ENCODE results near the gene PCDHA3. TPM values are rescaled to one million over a fixed set of nuclear protein-coding genes. Genes with fewer than 3 reads are reported as not detected.
"Not testable (repeated sequence)": the region's sequence is repeated elsewhere in the genome, so short reads cannot be mapped to it uniquely, and the experiment has no call there.

Gene PCDHA3
- total and polyA plus RNA-seq, 2 of the 8 experiments (the other 6 are each of a cell fraction or from before 2014, with no cell fraction given): 0.48 to 0.67 TPM

GRCh38 chr5:140849831-140850634 lies 49.2 kb downstream of the PCDHA3 start:
- H3K23ac ChIP-seq (ENCODE audit: insufficient read length); H3K9me3 ChIP-seq (ENCODE audit: insufficient read depth in 2 of 2, low read depth in 1 of 2, low read length in 1 of 2); H3K27me3 ChIP-seq (replicated peaks in 1 of 4; ENCODE audit: control insufficient read depth in 3 of 4, extremely low read depth in 1 of 4, insufficient read depth in 3 of 4, low read length in 3 of 4); H3K56ac ChIP-seq (replicated peaks; ENCODE audit: insufficient read length, low read depth, low read length); H2BK20ac ChIP-seq (ENCODE audit: low read length); H3K14ac ChIP-seq (ENCODE audit: insufficient read length); H3K4me1 ChIP-seq (replicated peaks in 1 of 4; ENCODE audit: control insufficient read depth in 3 of 4, insufficient read depth in 4 of 4, low read length in 3 of 4); H3K4ac ChIP-seq (replicated peaks; ENCODE audit: insufficient read length, low read depth, low read length); H4K8ac ChIP-seq (ENCODE audit: extremely low read depth, insufficient read depth, low read length); DNase-seq (ENCODE audit: low read depth in 1 of 2, low spot score in 2 of 2); H3K79me1 ChIP-seq (ENCODE audit: low read depth, low read length); H3K27ac ChIP-seq (ENCODE audit: low read depth, low read length); H3K79me2 ChIP-seq (ENCODE audit: control insufficient read depth in 1 of 2, insufficient read depth in 2 of 2, low read length in 2 of 2); H2BK5ac ChIP-seq (ENCODE audit: low read depth, low read length); POLR2A ChIA-PET (ENCODE audit: partially characterized antibody); H3K9ac ChIP-seq (replicated peaks in 1 of 4; ENCODE audit: extremely low read depth in 1 of 4, low read depth in 3 of 4, low read length in 3 of 4); H2AFZ ChIP-seq (ENCODE audit: low read length); H3K4me3 ChIP-seq (ENCODE audit: extremely low read depth in 1 of 4, insufficient read depth in 2 of 4, low read depth in 3 of 4, low read length in 4 of 4); H3K4me2 ChIP-seq (ENCODE audit: insufficient read depth in 1 of 2, low read depth in 2 of 2, low read length in 2 of 2); H4K5ac ChIP-seq (ENCODE audit: insufficient read length, low read depth, low read length); H2BK15ac ChIP-seq (ENCODE audit: low read length); H4K20me1 ChIP-seq (replicated peaks in 1 of 2; ENCODE audit: control insufficient read depth in 1 of 2, insufficient read depth in 2 of 2, low read length in 2 of 2); FAIRE-seq; H2AK5ac ChIP-seq (ENCODE audit: low read depth, low read length); H2BK12ac ChIP-seq (ENCODE audit: low read depth, low read length); H2BK120ac ChIP-seq (replicated peaks; ENCODE audit: low read depth, low read length); H3K18ac ChIP-seq (ENCODE audit: extremely low read depth, low read length); H4K91ac ChIP-seq (replicated peaks; ENCODE audit: insufficient read length, low read length); H3K23me2 ChIP-seq (ENCODE audit: low read depth, low read length): not testable (repeated sequence)
- H3K36me3 ChIP-seq (ENCODE audit: control insufficient read depth in 2 of 4, insufficient read depth in 4 of 4, low read length in 3 of 4): peaks cover 0 to 10% (median 0%) of the 10 kb centered on the region in 4 experiments; a peak in 1 of 8 replicates
- CTCF ChIA-PET (ENCODE audit: partially characterized antibody): interaction anchor here (1.5 kb wide), 1 partner anchor 16 kb away, joined by 4 read pairs; the partner anchor contains the start of gene PCDHA7
- WGBS, 2 experiments (ENCODE audit: extremely low coverage in 1 of 2, insufficient coverage in 1 of 2, insufficient read length in 1 of 2, insufficient replicate concordance in 2 of 2, low coverage in 1 of 2, low lambda C conversion rate in 2 of 2, missing lambda C conversion rate in 1 of 2): 97% methylated on average over 29 of the region's 101 CpGs; no CpG with 5 or more reads in 1 of the 2 experiments

Other genes starting within 250 kb of the PCDHA3 start
- 34.3 and 39.4 TPM in 2 replicates for gene SRA1, start 243.6 kb upstream of the PCDHA3 start, total RNA-seq (2021; fragmentation: NEBNext Ultra II Directional; extraction: Animal tissue kit (Norgen Biotek cat#: 25700))
- gene SRA1, start 243.6 kb upstream of the PCDHA3 start, polyA plus RNA-seq (2011; rRNA removed): 26.0 and 27.4 TPM in 2 replicates
- 12.0 and 16.0 TPM in 2 replicates for gene APBB3, start 236.5 kb upstream of the PCDHA3 start, total RNA-seq (2021; fragmentation: NEBNext Ultra II Directional; extraction: Animal tissue kit (Norgen Biotek cat#: 25700))
- gene APBB3, start 236.5 kb upstream of the PCDHA3 start, polyA plus RNA-seq (2011; rRNA removed): 21.9 and 30.0 TPM in 2 replicates
- 78.6 and 81.9 TPM in 2 replicates for gene SLC35A4, start 236.2 kb upstream of the PCDHA3 start, total RNA-seq (2021; fragmentation: NEBNext Ultra II Directional; extraction: Animal tissue kit (Norgen Biotek cat#: 25700))
- 131 and 133 TPM in 2 replicates for gene SLC35A4, start 236.2 kb upstream of the PCDHA3 start, polyA plus RNA-seq (2011; rRNA removed)
- gene CD14, start 167.9 kb upstream of the PCDHA3 start, total RNA-seq (2021; fragmentation: NEBNext Ultra II Directional; extraction: Animal tissue kit (Norgen Biotek cat#: 25700)): 0.48 TPM in 1 of 2 replicates, not detected in the other
- 0.15 and 0.24 TPM in 2 replicates for gene CD14, start 167.9 kb upstream of the PCDHA3 start, polyA plus RNA-seq (2011; rRNA removed)
- 21.9 and 29.0 TPM in 2 replicates for gene TMCO6, start 161.6 kb upstream of the PCDHA3 start, total RNA-seq (2021; fragmentation: NEBNext Ultra II Directional; extraction: Animal tissue kit (Norgen Biotek cat#: 25700))
- gene TMCO6, start 161.6 kb upstream of the PCDHA3 start, polyA plus RNA-seq (2011; rRNA removed): 40.9 and 53.6 TPM in 2 replicates
- gene NDUFA2, start 153.4 kb upstream of the PCDHA3 start, total RNA-seq (2021; fragmentation: NEBNext Ultra II Directional; extraction: Animal tissue kit (Norgen Biotek cat#: 25700)): 75.2 and 77.1 TPM in 2 replicates
- gene NDUFA2, start 153.4 kb upstream of the PCDHA3 start, polyA plus RNA-seq (2011; rRNA removed): 146 and 154 TPM in 2 replicates
- 57.4 and 63.4 TPM in 2 replicates for gene IK, start 153.2 kb upstream of the PCDHA3 start, total RNA-seq (2021; fragmentation: NEBNext Ultra II Directional; extraction: Animal tissue kit (Norgen Biotek cat#: 25700))
- gene IK, start 153.2 kb upstream of the PCDHA3 start, polyA plus RNA-seq (2011; rRNA removed): 25.3 and 41.7 TPM in 2 replicates
- gene WDR55, start 136.2 kb upstream of the PCDHA3 start, total RNA-seq (2021; fragmentation: NEBNext Ultra II Directional; extraction: Animal tissue kit (Norgen Biotek cat#: 25700)): 22.7 and 22.8 TPM in 2 replicates
- gene WDR55, start 136.2 kb upstream of the PCDHA3 start, polyA plus RNA-seq (2011; rRNA removed): 15.3 and 19.5 TPM in 2 replicates
- gene DND1, start 127.5 kb upstream of the PCDHA3 start, total RNA-seq (2021; fragmentation: NEBNext Ultra II Directional; extraction: Animal tissue kit (Norgen Biotek cat#: 25700)): 0.41 and 0.84 TPM in 2 replicates
- 2.1 and 3.5 TPM in 2 replicates for gene DND1, start 127.5 kb upstream of the PCDHA3 start, polyA plus RNA-seq (2011; rRNA removed)
- 55.6 and 56.8 TPM in 2 replicates for gene HARS1, start 109.7 kb upstream of the PCDHA3 start, total RNA-seq (2021; fragmentation: NEBNext Ultra II Directional; extraction: Animal tissue kit (Norgen Biotek cat#: 25700))
- gene HARS1, start 109.7 kb upstream of the PCDHA3 start, polyA plus RNA-seq (2011; rRNA removed): 26.1 and 27.8 TPM in 2 replicates
- gene HARS2, start 109.6 kb upstream of the PCDHA3 start, total RNA-seq (2021; fragmentation: NEBNext Ultra II Directional; extraction: Animal tissue kit (Norgen Biotek cat#: 25700)): 21.4 and 23.1 TPM in 2 replicates
- gene HARS2, start 109.6 kb upstream of the PCDHA3 start, polyA plus RNA-seq (2011; rRNA removed): 12.9 and 16.1 TPM in 2 replicates
- gene ZMAT2, start 100.6 kb upstream of the PCDHA3 start, total RNA-seq (2021; fragmentation: NEBNext Ultra II Directional; extraction: Animal tissue kit (Norgen Biotek cat#: 25700)): 56.8 and 58.8 TPM in 2 replicates
- 38.9 and 65.9 TPM in 2 replicates for gene ZMAT2, start 100.6 kb upstream of the PCDHA3 start, polyA plus RNA-seq (2011; rRNA removed)
- 0.50 and 0.52 TPM in 2 replicates for gene PCDHA1, start 14.9 kb upstream of the PCDHA3 start, total RNA-seq (2021; fragmentation: NEBNext Ultra II Directional; extraction: Animal tissue kit (Norgen Biotek cat#: 25700))
- 0.23 and 0.52 TPM in 2 replicates for gene PCDHA1, start 14.9 kb upstream of the PCDHA3 start, polyA plus RNA-seq (2011; rRNA removed)
- gene PCDHA2, start 6.2 kb upstream of the PCDHA3 start, total RNA-seq (2021; fragmentation: NEBNext Ultra II Directional; extraction: Animal tissue kit (Norgen Biotek cat#: 25700)): 1.9 TPM in 2 replicates
- 0.86 and 1.2 TPM in 2 replicates for gene PCDHA2, start 6.2 kb upstream of the PCDHA3 start, polyA plus RNA-seq (2011; rRNA removed)
- gene PCDHA4, start 6.0 kb downstream of the PCDHA3 start, total RNA-seq (2021; fragmentation: NEBNext Ultra II Directional; extraction: Animal tissue kit (Norgen Biotek cat#: 25700)): 5.3 and 5.7 TPM in 2 replicates
- gene PCDHA4, start 6.0 kb downstream of the PCDHA3 start, polyA plus RNA-seq (2011; rRNA removed): 3.7 and 3.8 TPM in 2 replicates
- 0.52 and 0.76 TPM in 2 replicates for gene PCDHA5, start 20.6 kb downstream of the PCDHA3 start, total RNA-seq (2021; fragmentation: NEBNext Ultra II Directional; extraction: Animal tissue kit (Norgen Biotek cat#: 25700))
- gene PCDHA5, start 20.6 kb downstream of the PCDHA3 start, polyA plus RNA-seq (2011; rRNA removed): 0.28 and 0.33 TPM in 2 replicates
- 6.5 and 7.1 TPM in 2 replicates for gene PCDHA6, start 26.9 kb downstream of the PCDHA3 start, total RNA-seq (2021; fragmentation: NEBNext Ultra II Directional; extraction: Animal tissue kit (Norgen Biotek cat#: 25700))
- gene PCDHA6, start 26.9 kb downstream of the PCDHA3 start, polyA plus RNA-seq (2011; rRNA removed): 0.50 and 0.71 TPM in 2 replicates
- gene PCDHA7, start 33.2 kb downstream of the PCDHA3 start, total RNA-seq (2021; fragmentation: NEBNext Ultra II Directional; extraction: Animal tissue kit (Norgen Biotek cat#: 25700)): 1.6 and 2.7 TPM in 2 replicates
- 0.86 and 0.89 TPM in 2 replicates for gene PCDHA7, start 33.2 kb downstream of the PCDHA3 start, polyA plus RNA-seq (2011; rRNA removed)
- gene PCDHA8, start 40.1 kb downstream of the PCDHA3 start, total RNA-seq (2021; fragmentation: NEBNext Ultra II Directional; extraction: Animal tissue kit (Norgen Biotek cat#: 25700)): 0.52 and 0.96 TPM in 2 replicates
- 0.14 and 0.17 TPM in 2 replicates for gene PCDHA8, start 40.1 kb downstream of the PCDHA3 start, polyA plus RNA-seq (2011; rRNA removed)
- 0.28 and 0.36 TPM in 2 replicates for gene PCDHA9, start 47.3 kb downstream of the PCDHA3 start, total RNA-seq (2021; fragmentation: NEBNext Ultra II Directional; extraction: Animal tissue kit (Norgen Biotek cat#: 25700))
- gene PCDHA9, start 47.3 kb downstream of the PCDHA3 start, polyA plus RNA-seq (2011; rRNA removed): 0.12 and 0.17 TPM in 2 replicates
- gene PCDHA10, start 54.8 kb downstream of the PCDHA3 start, total RNA-seq (2021; fragmentation: NEBNext Ultra II Directional; extraction: Animal tissue kit (Norgen Biotek cat#: 25700)): 5.4 and 5.5 TPM in 2 replicates
- 2.8 TPM in 2 replicates for gene PCDHA10, start 54.8 kb downstream of the PCDHA3 start, polyA plus RNA-seq (2011; rRNA removed)
- gene PCDHA11, start 67.9 kb downstream of the PCDHA3 start, total RNA-seq (2021; fragmentation: NEBNext Ultra II Directional; extraction: Animal tissue kit (Norgen Biotek cat#: 25700)): 6.6 and 6.9 TPM in 2 replicates
- 4.7 and 6.5 TPM in 2 replicates for gene PCDHA11, start 67.9 kb downstream of the PCDHA3 start, polyA plus RNA-seq (2011; rRNA removed)
- gene PCDHA12, start 74.3 kb downstream of the PCDHA3 start, total RNA-seq (2021; fragmentation: NEBNext Ultra II Directional; extraction: Animal tissue kit (Norgen Biotek cat#: 25700)): 9.3 and 10.6 TPM in 2 replicates
- 4.2 and 5.7 TPM in 2 replicates for gene PCDHA12, start 74.3 kb downstream of the PCDHA3 start, polyA plus RNA-seq (2011; rRNA removed)
- gene PCDHA13, start 81.1 kb downstream of the PCDHA3 start, total RNA-seq (2021; fragmentation: NEBNext Ultra II Directional; extraction: Animal tissue kit (Norgen Biotek cat#: 25700)): 1.1 and 1.2 TPM in 2 replicates
- gene PCDHA13, start 81.1 kb downstream of the PCDHA3 start, polyA plus RNA-seq (2011; rRNA removed): 1.3 and 1.4 TPM in 2 replicates
- gene PCDHAC1, start 125.2 kb downstream of the PCDHA3 start, total RNA-seq (2021; fragmentation: NEBNext Ultra II Directional; extraction: Animal tissue kit (Norgen Biotek cat#: 25700)): 4.5 and 5.0 TPM in 2 replicates
- gene PCDHAC1, start 125.2 kb downstream of the PCDHA3 start, polyA plus RNA-seq (2011; rRNA removed): 2.2 and 2.4 TPM in 2 replicates
- gene PCDHAC2, start 165.4 kb downstream of the PCDHA3 start, total RNA-seq (2021; fragmentation: NEBNext Ultra II Directional; extraction: Animal tissue kit (Norgen Biotek cat#: 25700)): 3.7 and 4.9 TPM in 2 replicates
- gene PCDHAC2, start 165.4 kb downstream of the PCDHA3 start, polyA plus RNA-seq (2011; rRNA removed): 4.6 and 5.0 TPM in 2 replicates